Measurements from ENCODE around the gene BLVRB.

DNA sequence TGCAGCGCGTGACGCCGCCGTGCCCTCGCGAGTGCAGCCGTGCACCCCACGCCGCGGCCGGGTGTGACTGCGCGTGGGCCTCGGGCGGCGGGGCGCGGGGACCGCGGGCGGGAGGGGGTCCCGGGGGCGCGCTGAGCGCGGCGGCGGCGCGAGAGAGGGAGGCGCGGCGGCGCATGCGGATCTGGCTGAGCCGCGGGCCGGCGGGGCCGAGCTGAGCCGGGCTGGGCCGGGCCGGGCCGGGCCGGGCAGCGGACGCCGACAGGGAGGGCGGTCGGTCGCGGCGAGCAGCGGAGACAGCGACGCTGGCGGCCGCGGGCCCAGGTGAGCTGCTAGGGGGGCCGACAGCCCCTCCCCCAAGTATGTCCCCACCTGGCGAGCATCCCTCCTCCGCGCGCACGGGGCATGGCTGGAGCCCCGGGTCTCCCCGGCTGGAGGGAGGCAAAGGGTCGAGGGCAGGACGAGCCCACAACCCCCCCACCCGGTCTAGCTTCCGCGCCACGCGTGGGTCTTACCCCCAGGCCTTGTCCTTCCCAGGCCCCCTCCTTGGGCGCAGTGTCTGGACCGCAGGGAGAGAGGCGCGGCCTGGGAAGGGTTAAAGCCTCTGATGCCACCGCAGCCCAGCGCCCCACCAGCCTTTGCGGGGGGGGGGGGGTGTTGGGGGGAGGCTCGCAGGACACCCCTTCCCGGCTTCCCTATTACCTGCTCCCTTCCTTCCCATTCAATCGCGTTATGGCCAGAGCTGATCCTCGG, 1.6 kb upstream of the BLVRB start, which contains the start of gene SPTBN4:
- no peak for TF ChIP-seq CTCF (IDR thresholded peaks at IDR 0.05)
- no peak for TF ChIP-seq EP300 (IDR thresholded peaks at IDR 0.05)
